GM18519 (cell line): ENCODE data around the gene L3HYPDH.

ENCODE experiments used
- ATAC-seq: cut with Tn5 transposase; IDR thresholded peaks from one replicate; pipeline ENCODE4 v1.9.1; 2021; ENCODE audit warnings: mild to moderate bottlenecking, moderate library complexity; ENCODE audit not compliant: unreplicated experiment, low FRiP score

L3HYPDH gene

GRCh38 chr14:59428581-59429012, 55.6 kb downstream of the L3HYPDH start:
- ATAC-seq, result no peak

- ATAC-seq, result no peak
These were observed 56.3 kb downstream of the L3HYPDH start for GRCh38 chr14:59427653-59428580.

DNA sequence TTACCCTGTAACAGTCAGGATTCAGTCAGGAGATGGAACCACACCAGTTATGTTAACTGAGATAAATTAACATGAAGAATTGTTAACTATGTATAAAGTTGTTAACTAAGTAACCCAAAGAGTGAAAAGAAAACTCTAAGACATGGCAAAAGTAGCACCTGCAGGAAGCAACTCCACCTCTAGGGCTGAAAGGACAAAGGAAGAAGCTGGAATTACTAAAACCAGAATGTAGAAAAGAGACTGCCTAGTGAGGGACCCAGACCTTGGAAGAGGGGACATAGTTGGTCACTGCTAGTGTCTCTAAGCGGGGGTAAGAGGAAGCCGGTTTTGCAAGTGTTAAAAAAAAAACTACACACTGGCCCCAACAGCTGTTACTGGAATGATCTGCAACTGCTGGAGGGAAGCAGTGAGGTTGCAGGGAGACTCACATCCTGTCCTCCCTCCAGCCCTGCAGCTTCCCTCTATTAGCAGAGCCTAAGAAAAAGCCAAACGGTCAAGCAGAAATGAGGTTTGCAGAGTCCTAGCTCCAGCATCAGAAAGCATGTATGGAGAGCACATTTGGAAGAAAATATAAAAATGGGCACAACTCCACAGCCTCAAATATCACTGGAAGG, 58.8 kb downstream of the L3HYPDH start:
- no peak for ATAC-seq

GRCh38 chr14:59424341-59425071, 59.7 kb downstream of the L3HYPDH start:
- ATAC-seq, result no peak
